ENCODE results near the gene DNTT.
A peak's percentile ranks its signal among the peaks of the same experiment; 100 is the strongest.

The DNTT gene

GRCh38 chr10:96317067-96317833, 13.0 kb downstream of the DNTT start:
- no peak overlapping the region for H3K4me3 ChIP-seq (ENCODE audit: low read length, poor library complexity, severe bottlenecking)
- no peaks in the 10 kb centered on the region for H3K27me3 ChIP-seq (ENCODE audit: insufficient read depth, low read length, poor library complexity, severe bottlenecking)
- no peaks in the 10 kb centered on the region for H3K9me3 ChIP-seq (ENCODE audit: insufficient read depth, low read depth, low read length)
- H3F3A ChIP-seq (ENCODE audit: low read depth) = no peaks in the 10 kb centered on the region
- no peaks in the 10 kb centered on the region for H3K36me3 ChIP-seq (ENCODE audit: insufficient read depth, low read length)
- H3K9ac ChIP-seq (ENCODE audit: low read depth, low read length, poor library complexity, severe bottlenecking) = no peak overlapping the region
- no peak overlapping the region for H3K4me2 ChIP-seq (ENCODE audit: low read depth, low read length, poor library complexity, severe bottlenecking)
- no peaks in the 10 kb centered on the region for H3K4me1 ChIP-seq (ENCODE audit: insufficient read depth, low read length, poor library complexity, severe bottlenecking)
- no peaks in the 10 kb centered on the region for H3K79me2 ChIP-seq (ENCODE audit: insufficient read depth, low read length)
- TF ChIP-seq, protein P1, sequence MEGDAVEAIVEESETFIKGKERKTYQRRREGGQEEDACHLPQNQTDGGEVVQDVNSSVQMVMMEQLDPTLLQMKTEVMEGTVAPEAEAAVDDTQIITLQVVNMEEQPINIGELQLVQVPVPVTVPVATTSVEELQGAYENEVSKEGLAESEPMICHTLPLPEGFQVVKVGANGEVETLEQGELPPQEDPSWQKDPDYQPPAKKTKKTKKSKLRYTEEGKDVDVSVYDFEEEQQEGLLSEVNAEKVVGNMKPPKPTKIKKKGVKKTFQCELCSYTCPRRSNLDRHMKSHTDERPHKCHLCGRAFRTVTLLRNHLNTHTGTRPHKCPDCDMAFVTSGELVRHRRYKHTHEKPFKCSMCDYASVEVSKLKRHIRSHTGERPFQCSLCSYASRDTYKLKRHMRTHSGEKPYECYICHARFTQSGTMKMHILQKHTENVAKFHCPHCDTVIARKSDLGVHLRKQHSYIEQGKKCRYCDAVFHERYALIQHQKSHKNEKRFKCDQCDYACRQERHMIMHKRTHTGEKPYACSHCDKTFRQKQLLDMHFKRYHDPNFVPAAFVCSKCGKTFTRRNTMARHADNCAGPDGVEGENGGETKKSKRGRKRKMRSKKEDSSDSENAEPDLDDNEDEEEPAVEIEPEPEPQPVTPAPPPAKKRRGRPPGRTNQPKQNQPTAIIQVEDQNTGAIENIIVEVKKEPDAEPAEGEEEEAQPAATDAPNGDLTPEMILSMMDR (conservative IDR thresholded peaks at IDR 0.05; ENCODE audit: low read length) = peak; percentile 20; the same call in 1 of the 2 replicates
- no peak for TF ChIP-seq EZH2phosphoT487 (IDR thresholded peaks at IDR 0.05; ENCODE audit: borderline replicate concordance)
- H2AFZ ChIP-seq (ENCODE audit: low read length) = no peak overlapping the region
- no peaks in the 10 kb centered on the region for H4K20me1 ChIP-seq (ENCODE audit: insufficient read depth, low read length, poor library complexity, severe bottlenecking)
- no peaks in the 10 kb centered on the region for H3K9me2 ChIP-seq (replicated peaks; ENCODE audit: low read depth, low read length)

DNA sequence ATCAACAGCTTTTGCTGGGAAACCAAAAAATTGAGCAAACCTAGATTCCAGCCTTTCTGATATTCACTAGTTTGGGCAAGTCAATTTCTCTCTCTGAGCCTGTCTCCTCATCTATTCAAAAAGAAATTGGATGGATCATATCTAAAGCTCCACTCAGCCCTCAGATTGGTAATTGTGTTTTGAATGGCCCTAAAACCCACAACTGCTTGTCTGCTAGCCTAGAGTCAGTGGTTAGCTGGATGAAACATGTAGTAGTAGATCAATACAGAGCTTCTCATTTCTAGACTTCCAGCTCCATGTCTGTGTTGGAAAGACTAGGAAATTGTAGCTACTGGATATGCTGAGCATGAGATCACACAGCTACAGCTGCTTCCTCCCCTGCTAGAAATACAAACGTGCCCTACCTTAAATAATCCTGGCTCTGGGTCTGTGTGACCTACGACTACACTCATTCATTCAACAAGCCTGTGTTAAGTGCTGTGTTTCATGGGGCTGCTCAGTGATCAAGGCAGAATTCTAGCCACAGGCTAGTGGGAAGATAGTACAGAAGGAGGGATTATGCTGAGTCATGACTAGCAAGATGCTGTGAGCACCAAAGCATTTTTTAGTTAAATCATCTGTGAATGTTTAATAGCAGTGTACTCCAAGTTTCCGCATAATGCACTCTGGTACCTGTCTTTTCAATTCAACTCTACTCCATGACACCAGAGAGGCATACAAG, 15.7 kb downstream of the DNTT start:
- H3K4me1 ChIP-seq (ENCODE audit: insufficient read depth, low read length, poor library complexity, severe bottlenecking) = no peaks in the 10 kb centered on the region

DNA sequence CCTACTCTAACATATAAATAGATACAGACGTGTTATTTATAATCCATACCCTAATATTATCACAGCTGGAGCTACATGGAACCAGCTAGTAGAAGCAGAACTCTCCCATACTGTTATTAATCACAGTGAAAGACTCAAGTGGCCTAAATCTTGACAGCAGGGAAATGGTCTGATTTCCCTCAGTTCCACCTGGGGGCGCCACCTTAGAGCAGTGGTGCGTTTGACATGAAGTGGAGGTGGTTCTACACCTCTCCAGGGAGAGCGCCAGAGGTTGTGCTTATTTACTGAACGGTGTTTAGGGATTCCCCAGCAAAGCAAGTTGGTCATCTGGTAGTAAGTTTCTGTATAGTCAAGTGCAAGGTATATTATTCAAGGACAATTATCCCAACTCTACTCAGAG, 17.6 kb downstream of the DNTT start:
- H4K20me1 ChIP-seq (ENCODE audit: insufficient read depth, low read length, poor library complexity, severe bottlenecking) = no peaks in the 10 kb centered on the region
- no peaks in the 10 kb centered on the region for H3K27me3 ChIP-seq (ENCODE audit: insufficient read depth, low read length, poor library complexity, severe bottlenecking)
- no peak overlapping the region for H3K4me3 ChIP-seq (ENCODE audit: low read length, poor library complexity, severe bottlenecking)
- no peak overlapping the region for H3K9ac ChIP-seq (ENCODE audit: low read depth, low read length, poor library complexity, severe bottlenecking)
- no peaks in the 10 kb centered on the region for H3K9me2 ChIP-seq (replicated peaks; ENCODE audit: low read depth, low read length)
- H3K79me2 ChIP-seq (ENCODE audit: insufficient read depth, low read length) = no peaks in the 10 kb centered on the region
- no peaks in the 10 kb centered on the region for H3F3A ChIP-seq (ENCODE audit: low read depth)
- TF ChIP-seq EZH2phosphoT487 (IDR thresholded peaks at IDR 0.05; ENCODE audit: borderline replicate concordance) = no peak
- TF ChIP-seq, protein P1 (conservative IDR thresholded peaks at IDR 0.05; ENCODE audit: low read length) = peak; percentile 55
- H3K9me3 ChIP-seq (ENCODE audit: insufficient read depth, low read depth, low read length) = no peaks in the 10 kb centered on the region
- H3K4me2 ChIP-seq (ENCODE audit: low read depth, low read length, poor library complexity, severe bottlenecking) = no peak overlapping the region
- no peaks in the 10 kb centered on the region for H3K36me3 ChIP-seq (ENCODE audit: insufficient read depth, low read length)
- no peak overlapping the region for H2AFZ ChIP-seq (ENCODE audit: low read length)
- H3K4me1 ChIP-seq (ENCODE audit: insufficient read depth, low read length, poor library complexity, severe bottlenecking) = no peaks in the 10 kb centered on the region

More for the DNA sequence above, 15.7 kb downstream of the DNTT start:
- Histone ChIP-seq H3K9me2 (replicated peaks; ENCODE audit: low read depth, low read length) (no peaks in the 10 kb centered on the region), H2AFZ (ENCODE audit: low read length) (no peak overlapping the region), H3F3A (ENCODE audit: low read depth) (no peaks in the 10 kb centered on the region), H3K79me2 (ENCODE audit: insufficient read depth, low read length) (no peaks in the 10 kb centered on the region), H3K4me2 (ENCODE audit: low read depth, low read length, poor library complexity, severe bottlenecking) (no peak overlapping the region), H3K36me3 (ENCODE audit: insufficient read depth, low read length) (no peaks in the 10 kb centered on the region), H4K20me1 (ENCODE audit: insufficient read depth, low read length, poor library complexity, severe bottlenecking) (no peaks in the 10 kb centered on the region), H3K4me3 (ENCODE audit: low read length, poor library complexity, severe bottlenecking) (no peak overlapping the region), H3K9ac (ENCODE audit: low read depth, low read length, poor library complexity, severe bottlenecking) (no peak overlapping the region), H3K9me3 (ENCODE audit: insufficient read depth, low read depth, low read length) (no peaks in the 10 kb centered on the region), H3K27me3 (ENCODE audit: insufficient read depth, low read length, poor library complexity, severe bottlenecking) (no peaks in the 10 kb centered on the region)
- TF ChIP-seq, protein P1 (conservative IDR thresholded peaks at IDR 0.05; ENCODE audit: low read length) = no peak
- no peak for TF ChIP-seq EZH2phosphoT487 (IDR thresholded peaks at IDR 0.05; ENCODE audit: borderline replicate concordance)
